ENCODE measurements around the gene OTUD4.

Gene OTUD4

GRCh38 chr4:145083891-145084605 is 96.3 kb downstream of the OTUD4 start:
- no peaks in the 10 kb centered on the region for H3K27me3 Mint-ChIP-seq

More at GRCh38 chr4:145083891-145084605, 96.3 kb downstream of the OTUD4 start:
- no peaks in the 10 kb centered on the region for H3K9me3 Mint-ChIP-seq
- CTCF ChIA-PET, result interaction anchor here (0.6 kb wide), 1 partner anchor 404 kb away, joined by 4 read pairs; no protein-coding TSS in a partner anchor
- peaks cover 33% of the 10 kb centered on the region for H3K36me3 Mint-ChIP-seq
- no peak overlapping the region for H3K27ac Mint-ChIP-seq
- no peak overlapping the region for H3K4me3 Mint-ChIP-seq
- peaks cover 13% of the 10 kb centered on the region for H3K4me1 Mint-ChIP-seq
- no peak for DNase-seq
